ENCODE measurements around the gene PRIMA1. TPM values are rescaled to one million over a fixed set of nuclear protein-coding genes. Genes with fewer than 3 reads are reported as not detected.

PRIMA1 gene
- total RNA-seq, 3 donors from 2014 or later: 1.6 to 46.4 (median 3.0) TPM

- H3K9me3 ChIP-seq: no peaks in the 10 kb centered on the region
- intact Hi-C loops (cut with DNase I, micrococcal nuclease): no loop called here
- DNase-seq (no peak), ATAC-seq (no peak)
- no peak for TF ChIP-seq CTCF (IDR thresholded peaks at IDR 0.05)
- no peaks in the 10 kb centered on the region for H3K4me1 ChIP-seq (ENCODE audit: low read depth)
- no peaks in the 10 kb centered on the region for H3K36me3 ChIP-seq (ENCODE audit: low read depth)
- no peak overlapping the region for H3K4me3 ChIP-seq
These were observed 53.1 kb downstream of the PRIMA1 start for GRCh38 chr14:93735206-93735605.

- no peak for DNase-seq
- H3K9me3 ChIP-seq: no peaks in the 10 kb centered on the region
- ATAC-seq: no peak
- TF ChIP-seq CTCF (IDR thresholded peaks at IDR 0.05): no peak
- no peaks in the 10 kb centered on the region for H3K36me3 ChIP-seq (ENCODE audit: low read depth)
- H3K4me3 ChIP-seq: no peak overlapping the region
- intact Hi-C loops (cut with DNase I, micrococcal nuclease): no loop called here
- no peaks in the 10 kb centered on the region for H3K4me1 ChIP-seq (ENCODE audit: low read depth)
These were observed 54.0 kb downstream of the PRIMA1 start for GRCh38 chr14:93734086-93734822.

GRCh38 chr14:93733631-93734030 is 54.7 kb downstream of the PRIMA1 start:
- no peak for TF ChIP-seq CTCF (IDR thresholded peaks at IDR 0.05)
- ATAC-seq (no peak), DNase-seq (no peak)
- Histone ChIP-seq H3K4me1 (ENCODE audit: low read depth) (no peaks in the 10 kb centered on the region), H3K36me3 (ENCODE audit: low read depth) (no peaks in the 10 kb centered on the region), H3K9me3 (no peaks in the 10 kb centered on the region), H3K4me3 (no peak overlapping the region)
- intact Hi-C loops (cut with DNase I, micrococcal nuclease): no loop called here

- H3K4me1 ChIP-seq (ENCODE audit: low read depth): no peaks in the 10 kb centered on the region
- no peaks in the 10 kb centered on the region for H3K9me3 ChIP-seq
- H3K4me3 ChIP-seq: no peak overlapping the region
- intact Hi-C loops (cut with DNase I, micrococcal nuclease): no loop called here
- no peak for DNase-seq
- ATAC-seq: no peak
- no peak for TF ChIP-seq CTCF (IDR thresholded peaks at IDR 0.05)
- H3K36me3 ChIP-seq (ENCODE audit: low read depth): no peaks in the 10 kb centered on the region
These were observed 55.1 kb downstream of the PRIMA1 start for GRCh38 chr14:93733231-93733630.

- TF ChIP-seq CTCF (IDR thresholded peaks at IDR 0.05): no peak
- Histone ChIP-seq H3K36me3 (ENCODE audit: low read depth) (no peaks in the 10 kb centered on the region), H3K4me3 (no peak overlapping the region), H3K9me3 (no peaks in the 10 kb centered on the region), H3K4me1 (ENCODE audit: low read depth) (no peaks in the 10 kb centered on the region)
- DNase-seq: no peak
- intact Hi-C loops (cut with DNase I, micrococcal nuclease): no loop called here
- ATAC-seq: no peak
These were observed 55.8 kb downstream of the PRIMA1 start for GRCh38 chr14:93732524-93732923.

All from mucosa of descending colon (tissue), 3 donors.